Mesendoderm (in vitro differentiated cells): ENCODE measurements around the gene TNS3.

ENCODE experiments used
- DNase-seq: peaks from one replicate; pipeline ENCODE4 v3.0.0; 2013
- H2AK5ac ChIP-seq: 2 replicates; pipeline ENCODE4 v1.6.1; 2013; ENCODE audit warnings: low read length, inconsistent platforms
- H2BK120ac ChIP-seq: 2 replicates; pipeline ENCODE4 v1.6.1; 2013; ENCODE audit warnings: low read depth, mild to moderate bottlenecking, low read length, moderate library complexity, mixed read lengths
- H2BK15ac ChIP-seq: replicated peaks from 2 replicates; pipeline ENCODE4 v1.6.1; 2013; ENCODE audit warnings: low read depth, mild to moderate bottlenecking, moderate library complexity
- H2BK5ac ChIP-seq: 2 replicates; pipeline ENCODE4 v1.6.1; 2013; ENCODE audit warnings: low read length, inconsistent platforms
- H3K18ac ChIP-seq: 2 replicates; pipeline ENCODE4 v1.6.1; 2013; ENCODE audit warnings: mild to moderate bottlenecking, low read length, mixed read lengths
- H3K23ac ChIP-seq: one replicate; pipeline ENCODE4 v1.6.1; 2013; ENCODE audit warnings: low read length
- H3K27ac ChIP-seq: 2 replicates; pipeline ENCODE4 v1.5.1; 2013; ENCODE audit warnings: low read depth, mild to moderate bottlenecking, inconsistent platforms, low read length, moderate library complexity
- H3K27me3 ChIP-seq: 2 replicates; pipeline ENCODE4 v1.6.1; 2013; ENCODE audit warnings: low read length, control low read depth, mild to moderate bottlenecking, inconsistent platforms; ENCODE audit not compliant: insufficient read depth, poor library complexity
- H3K36me3 ChIP-seq: 2 replicates; pipeline ENCODE4 v1.6.1; 2013; ENCODE audit warnings: low read length, inconsistent platforms; ENCODE audit not compliant: control insufficient read depth, insufficient read depth
- H3K4ac ChIP-seq: one replicate; pipeline ENCODE4 v1.6.1; 2013; ENCODE audit warnings: low read depth, mild to moderate bottlenecking, low read length, moderate library complexity
- H3K4me1 ChIP-seq: 2 replicates; pipeline ENCODE4 v1.6.1; 2013; ENCODE audit warnings: low read depth, low read length, inconsistent platforms; ENCODE audit not compliant: control insufficient read depth
- H3K4me2 ChIP-seq: 2 replicates; pipeline ENCODE4 v1.6.1; 2013; ENCODE audit warnings: low read length
- H3K4me3 ChIP-seq: 2 replicates; pipeline ENCODE4 v1.5.1; 2013; ENCODE audit warnings: mild to moderate bottlenecking, low read length
- H3K56ac ChIP-seq: one replicate; pipeline ENCODE4 v1.6.1; 2013; ENCODE audit warnings: low read length
- H3K79me1 ChIP-seq: 2 replicates; pipeline ENCODE4 v1.6.1; 2013; ENCODE audit warnings: low read length, inconsistent platforms
- H3K79me2 ChIP-seq: 2 replicates; pipeline ENCODE4 v1.6.1; 2013; ENCODE audit warnings: mild to moderate bottlenecking, low read length; ENCODE audit not compliant: control insufficient read depth, insufficient read depth
- H3K9ac ChIP-seq: 2 replicates; pipeline ENCODE4 v1.6.1; 2013; ENCODE audit warnings: low read length, inconsistent platforms
- H4K5ac ChIP-seq: one replicate; pipeline ENCODE4 v1.6.1; 2013; ENCODE audit warnings: low read length
- H4K8ac ChIP-seq: one replicate; pipeline ENCODE4 v1.6.1; 2013; ENCODE audit warnings: low read depth, mild to moderate bottlenecking, control low read depth, low read length, moderate library complexity
- WGBS: extraction: QIAGEN DNeasy Blood & Tissue Kit; methylation state at CpG from one replicate; pipeline ENCODE4 v1.1.7; 2013; ENCODE audit warnings: low lambda C conversion rate, missing lambda C conversion rate; ENCODE audit not compliant: insufficient coverage; ENCODE audit errors: extremely low coverage; 5-methylcytosine and 5-hydroxymethylcytosine counted together

The TNS3 gene

DNA sequence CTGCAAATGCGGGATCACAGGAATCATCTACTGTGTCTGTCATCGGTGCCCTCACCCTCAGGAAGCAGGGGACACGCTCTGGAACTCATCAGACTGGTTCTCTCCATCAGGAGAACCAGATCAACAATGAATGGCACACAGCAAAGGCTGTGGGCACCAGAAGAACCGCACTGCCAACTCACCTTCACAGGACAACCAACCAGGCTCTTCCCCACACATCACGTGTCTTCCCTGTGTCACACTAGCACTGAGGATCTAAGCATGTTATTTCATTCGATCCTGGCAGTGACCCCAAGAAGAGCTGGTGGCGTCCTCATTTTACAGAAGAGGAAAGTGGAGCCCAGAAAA, 106.1 kb downstream of the TNS3 start:
- DNase-seq, result no peak
- Histone ChIP-seq H3K79me1 (no peaks in the 10 kb centered on the region), H3K23ac (no peak overlapping the region), H3K79me2 (no peaks in the 10 kb centered on the region), H4K5ac (no peak overlapping the region), H3K4ac (no peak overlapping the region), H2BK15ac (no peak overlapping the region), H3K4me2 (no peak overlapping the region), H3K4me1 (peaks cover 13% of the 10 kb centered on the region), H2BK120ac (no peak overlapping the region), H2BK5ac (no peak overlapping the region), H4K8ac (no peak overlapping the region), H3K27ac (no peak overlapping the region), H3K18ac (no peak overlapping the region), H3K36me3 (no peaks in the 10 kb centered on the region), H3K9ac (no peak overlapping the region), H2AK5ac (peak overlapping the region; percentile 65), H3K4me3 (no peak overlapping the region), H3K27me3 (no peaks in the 10 kb centered on the region), H3K56ac (no peak overlapping the region)
- no CpG with 5 or more reads among the region's 7 CpGs for whole genome bisulfite sequencing

- Histone ChIP-seq H3K79me2 (no peaks in the 10 kb centered on the region), H2BK5ac (no peak overlapping the region), H3K27ac (no peak overlapping the region), H4K5ac (no peak overlapping the region), H3K27me3 (no peaks in the 10 kb centered on the region), H3K36me3 (no peaks in the 10 kb centered on the region), H2BK120ac (no peak overlapping the region), H2AK5ac (peak overlapping the region; percentile 65), H2BK15ac (no peak overlapping the region), H3K23ac (no peak overlapping the region), H3K79me1 (no peaks in the 10 kb centered on the region), H3K4me2 (no peak overlapping the region), H3K4me3 (no peak overlapping the region), H4K8ac (no peak overlapping the region), H3K4ac (no peak overlapping the region), H3K4me1 (peaks cover 10% of the 10 kb centered on the region), H3K18ac (no peak overlapping the region), H3K56ac (peak overlapping the region; percentile 8), H3K9ac (peak overlapping the region; percentile 4)
- DNase-seq, result peak; percentile 95
- no CpG with 5 or more reads among the region's 24 CpGs for WGBS
Observed at GRCh38 chr7:47474937-47475879, 106.7 kb downstream of the TNS3 start.

DNA sequence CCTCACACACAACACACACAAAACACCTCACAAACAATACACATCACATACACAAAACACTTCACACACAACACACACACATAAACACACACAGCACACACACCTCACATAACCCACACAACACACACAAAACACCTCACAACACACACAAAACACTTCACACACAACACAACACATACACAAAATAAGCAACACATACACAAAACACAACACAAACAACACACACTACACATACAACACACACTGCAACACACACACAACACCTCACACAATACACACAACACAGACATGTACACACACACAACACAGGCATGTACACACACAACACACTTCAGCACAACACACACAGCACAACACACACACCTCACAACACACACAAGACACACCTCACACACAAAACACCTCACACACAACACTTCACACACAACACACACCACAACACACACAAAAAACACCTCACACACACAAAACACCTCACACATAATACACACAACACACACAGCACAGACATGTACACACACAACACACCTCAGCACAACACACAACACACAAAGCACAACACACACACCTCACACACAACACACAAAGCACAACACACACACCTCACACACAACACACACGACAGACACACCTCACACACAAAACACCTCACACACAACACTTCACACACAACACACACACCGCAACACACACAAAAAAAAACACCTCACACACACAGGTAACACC, 107.5 kb downstream of the TNS3 start:
- no peak overlapping the region for H3K4me2 ChIP-seq
- no peak overlapping the region for H3K4me3 ChIP-seq
- 100% methylated on average over 2 of the region's 2 CpGs for WGBS
- peak overlapping the region; percentile 8 for H3K56ac ChIP-seq
- DNase-seq, result no peak
- H3K9ac ChIP-seq, result no peak overlapping the region
- H4K5ac ChIP-seq, result no peak overlapping the region
- H2BK5ac ChIP-seq, result no peak overlapping the region
- H3K36me3 ChIP-seq, result no peaks in the 10 kb centered on the region
- H4K8ac ChIP-seq, result no peak overlapping the region
- no peak overlapping the region for H2BK120ac ChIP-seq
- no peaks in the 10 kb centered on the region for H3K27me3 ChIP-seq
- H2BK15ac ChIP-seq, result no peak overlapping the region
- H3K23ac ChIP-seq, result no peak overlapping the region
- H3K79me2 ChIP-seq, result no peaks in the 10 kb centered on the region
- H3K4ac ChIP-seq, result no peak overlapping the region
- H3K79me1 ChIP-seq, result no peaks in the 10 kb centered on the region
- H2AK5ac ChIP-seq, result no peak overlapping the region
- no peak overlapping the region for H3K27ac ChIP-seq
- H3K18ac ChIP-seq, result no peak overlapping the region
- H3K4me1 ChIP-seq, result peaks cover 9% of the 10 kb centered on the region

GRCh38 chr7:47473499-47474210, 108.3 kb downstream of the TNS3 start:
- Histone ChIP-seq H2BK5ac (no peak overlapping the region), H3K4me2 (no peak overlapping the region), H3K4me3 (no peak overlapping the region), H3K18ac (no peak overlapping the region), H3K4ac (no peak overlapping the region), H2BK120ac (no peak overlapping the region), H3K36me3 (no peaks in the 10 kb centered on the region), H3K27ac (no peak overlapping the region), H3K4me1 (peaks cover 9% of the 10 kb centered on the region), H3K9ac (no peak overlapping the region), H3K79me2 (no peaks in the 10 kb centered on the region), H4K8ac (no peak overlapping the region), H3K23ac (no peak overlapping the region), H2BK15ac (no peak overlapping the region), H3K27me3 (no peaks in the 10 kb centered on the region), H3K79me1 (no peaks in the 10 kb centered on the region), H3K56ac (no peak overlapping the region), H4K5ac (no peak overlapping the region), H2AK5ac (no peak overlapping the region)
- WGBS, result no CpG with 5 or more reads among the region's 6 CpGs
- no peak for DNase-seq

DNA sequence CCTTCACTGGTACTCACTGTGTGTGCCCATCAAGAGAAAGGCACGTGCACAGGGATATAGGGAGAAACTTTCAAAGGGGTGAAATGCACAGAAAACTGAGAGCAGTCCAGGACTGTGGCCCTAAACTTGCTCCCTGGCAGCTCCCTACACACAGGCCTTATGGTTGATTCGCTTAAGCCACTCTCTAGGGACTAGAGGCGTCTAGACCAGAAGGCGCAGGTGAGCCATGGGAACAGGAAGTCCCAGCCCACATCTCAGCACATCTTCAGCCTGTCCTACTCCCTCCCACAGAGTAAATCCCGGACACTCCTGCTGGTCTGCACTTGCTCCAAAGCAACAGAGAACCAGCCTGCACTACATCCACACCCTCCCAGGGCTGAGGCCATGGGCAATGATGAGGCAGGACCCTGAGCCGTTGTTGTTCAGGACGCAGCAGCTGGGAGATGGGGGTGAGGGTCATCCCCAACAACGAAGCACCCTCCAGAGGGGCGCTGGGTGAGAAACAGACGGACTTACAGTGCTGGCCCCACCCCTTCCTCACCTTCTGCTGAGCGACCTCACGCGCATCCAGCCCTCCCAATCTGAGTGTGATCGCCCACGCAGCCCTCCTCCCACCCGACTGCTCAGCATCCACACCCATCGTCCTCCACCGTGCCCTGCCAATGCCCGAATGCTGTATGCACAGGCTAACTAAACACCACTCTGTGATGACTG, 109.3 kb downstream of the TNS3 start:
- no peak overlapping the region for H3K27ac ChIP-seq
- H3K79me1 ChIP-seq, result no peaks in the 10 kb centered on the region
- no peak overlapping the region for H3K4ac ChIP-seq
- H2AK5ac ChIP-seq, result no peak overlapping the region
- no peak overlapping the region for H3K4me2 ChIP-seq
- H2BK120ac ChIP-seq, result no peak overlapping the region
- H3K4me1 ChIP-seq, result peaks cover 9% of the 10 kb centered on the region
- no peak overlapping the region for H3K18ac ChIP-seq
- H3K9ac ChIP-seq, result no peak overlapping the region
- H3K23ac ChIP-seq, result no peak overlapping the region
- no peaks in the 10 kb centered on the region for H3K27me3 ChIP-seq
- H4K5ac ChIP-seq, result no peak overlapping the region
- H4K8ac ChIP-seq, result no peak overlapping the region
- no peak overlapping the region for H3K56ac ChIP-seq
- no peak overlapping the region for H2BK5ac ChIP-seq
- H3K36me3 ChIP-seq, result no peaks in the 10 kb centered on the region
- no CpG with 5 or more reads among the region's 19 CpGs for WGBS
- no peak overlapping the region for H2BK15ac ChIP-seq
- no peak overlapping the region for H3K4me3 ChIP-seq
- DNase-seq, result no peak
- no peaks in the 10 kb centered on the region for H3K79me2 ChIP-seq
